HEK293T (cell line): ENCODE measurements around the gene KCNAB2.

Experiments
- ARNT ChIP-seq: fragments of 450-650 bp; IDR thresholded peaks from 2 replicates; pipeline ENCODE4 v1.6.1; 2017; ENCODE audit warnings: mild to moderate bottlenecking
- BHLHE40 ChIP-seq: fragments of 450-650 bp; IDR thresholded peaks from 2 replicates; pipeline ENCODE4 v1.6.1; 2016; ENCODE audit warnings: mild to moderate bottlenecking, moderate library complexity, borderline replicate concordance
- CTBP1 ChIP-seq: fragments of 450-650 bp; IDR thresholded peaks from 2 replicates; pipeline ENCODE4 v1.6.1; 2016; ENCODE audit warnings: borderline replicate concordance
- ELF4 ChIP-seq: fragments of 450-650 bp; IDR thresholded peaks from 2 replicates; pipeline ENCODE4 v1.6.1; 2017; ENCODE audit warnings: antibody characterized with exemption
- FOXK2 ChIP-seq: fragments of 450-650 bp; IDR thresholded peaks from 2 replicates; pipeline ENCODE4 v1.6.1; 2016; ENCODE audit warnings: mild to moderate bottlenecking
- FOXM1 ChIP-seq: fragments of 450-650 bp; IDR thresholded peaks from 2 replicates; pipeline ENCODE4 v1.6.1; 2017; ENCODE audit warnings: mild to moderate bottlenecking, borderline replicate concordance
- HDGF ChIP-seq: fragments of 450-650 bp; IDR thresholded peaks from 2 replicates; pipeline ENCODE4 v1.6.1; 2017; ENCODE audit warnings: antibody characterized with exemption, borderline replicate concordance
- L3MBTL2 ChIP-seq: fragments of 450-650 bp; conservative IDR thresholded peaks from 2 replicates; pipeline ENCODE4 v1.6.1; 2016; ENCODE audit warnings: mild to moderate bottlenecking
- NFRKB ChIP-seq: fragments of 450-650 bp; IDR thresholded peaks from 2 replicates; pipeline ENCODE4 v1.6.1; 2016; ENCODE audit warnings: mild to moderate bottlenecking, moderate library complexity
- PKNOX1 ChIP-seq: fragments of 450-650 bp; IDR thresholded peaks from 2 replicates; pipeline ENCODE4 v1.6.1; 2016
- SP1 ChIP-seq: fragments of 450-650 bp; IDR thresholded peaks from 2 replicates; pipeline ENCODE4 v1.6.1; 2017
- SUZ12 ChIP-seq: fragments of 450-650 bp; IDR thresholded peaks from 2 replicates; pipeline ENCODE4 v1.6.1; 2016; ENCODE audit warnings: mild to moderate bottlenecking
- TARDBP ChIP-seq: fragments of 450-650 bp; IDR thresholded peaks from 2 replicates; pipeline ENCODE4 v1.6.1; 2016
- ZNF384 ChIP-seq: fragments of 450-650 bp; IDR thresholded peaks from 2 replicates; pipeline ENCODE4 v1.6.1; 2016

GRCh38 chr1:6094801-6095505 lies 49.3 kb downstream of the KCNAB2 start:
- no peak for TF ChIP-seq FOXM1
- no peak for TF ChIP-seq ELF4
- no peak for TF ChIP-seq FOXK2
- no peak for TF ChIP-seq ARNT
- no peak for TF ChIP-seq BHLHE40
- TF ChIP-seq L3MBTL2 = no peak
- no peak for TF ChIP-seq HDGF
- no peak for TF ChIP-seq ZNF384
- no peak for TF ChIP-seq SUZ12
- no peak for TF ChIP-seq PKNOX1
- TF ChIP-seq CTBP1 = no peak
- no peak for TF ChIP-seq TARDBP
- no peak for TF ChIP-seq NFRKB
- no peak for TF ChIP-seq SP1
